ENCODE data around the gene LYPD6.

DNA sequence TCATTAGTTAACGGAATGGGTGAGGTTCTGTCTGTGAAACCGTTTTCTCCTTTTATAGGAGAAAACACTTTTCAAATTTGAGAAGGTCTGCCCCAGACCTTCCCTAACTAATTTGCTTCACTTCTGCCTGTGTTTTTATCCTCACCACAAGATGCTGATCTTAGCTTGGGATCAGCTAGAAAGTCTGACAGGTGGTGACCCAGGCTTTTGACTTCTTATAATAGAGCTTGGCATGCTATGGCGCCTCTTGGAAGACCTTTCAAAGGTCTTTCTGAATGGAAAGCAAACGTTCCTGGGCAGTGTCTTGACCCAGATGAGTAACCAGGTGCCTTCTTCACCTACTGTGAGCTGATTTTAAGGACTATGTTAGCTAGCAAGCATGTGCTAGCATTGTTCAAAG is 91.4 kb downstream of the LYPD6 start:
- TF ChIP-seq, protein P1, sequence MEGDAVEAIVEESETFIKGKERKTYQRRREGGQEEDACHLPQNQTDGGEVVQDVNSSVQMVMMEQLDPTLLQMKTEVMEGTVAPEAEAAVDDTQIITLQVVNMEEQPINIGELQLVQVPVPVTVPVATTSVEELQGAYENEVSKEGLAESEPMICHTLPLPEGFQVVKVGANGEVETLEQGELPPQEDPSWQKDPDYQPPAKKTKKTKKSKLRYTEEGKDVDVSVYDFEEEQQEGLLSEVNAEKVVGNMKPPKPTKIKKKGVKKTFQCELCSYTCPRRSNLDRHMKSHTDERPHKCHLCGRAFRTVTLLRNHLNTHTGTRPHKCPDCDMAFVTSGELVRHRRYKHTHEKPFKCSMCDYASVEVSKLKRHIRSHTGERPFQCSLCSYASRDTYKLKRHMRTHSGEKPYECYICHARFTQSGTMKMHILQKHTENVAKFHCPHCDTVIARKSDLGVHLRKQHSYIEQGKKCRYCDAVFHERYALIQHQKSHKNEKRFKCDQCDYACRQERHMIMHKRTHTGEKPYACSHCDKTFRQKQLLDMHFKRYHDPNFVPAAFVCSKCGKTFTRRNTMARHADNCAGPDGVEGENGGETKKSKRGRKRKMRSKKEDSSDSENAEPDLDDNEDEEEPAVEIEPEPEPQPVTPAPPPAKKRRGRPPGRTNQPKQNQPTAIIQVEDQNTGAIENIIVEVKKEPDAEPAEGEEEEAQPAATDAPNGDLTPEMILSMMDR (IDR thresholded peaks at IDR 0.05): no peak
- TF ChIP-seq POLR2A (IDR thresholded peaks at IDR 0.05) (no peak), EP300 (IDR thresholded peaks at IDR 0.05) (no peak), POLR2AphosphoS5 (IDR thresholded peaks at IDR 0.05) (no peak)

All from gastroesophageal sphincter (tissue), 3 donors.